COLO829 (cell line): ENCODE data around the gene MBD3.
"Not testable (repeated sequence)": the region's sequence is repeated elsewhere in the genome, so short reads cannot be mapped to it uniquely, and the experiment has no call there.

Experiments
- DNase-seq: peaks from one replicate; pipeline ENCODE4 v3.0.0; 2012; ENCODE audit warnings: low spot score

MBD3 gene

DNA sequence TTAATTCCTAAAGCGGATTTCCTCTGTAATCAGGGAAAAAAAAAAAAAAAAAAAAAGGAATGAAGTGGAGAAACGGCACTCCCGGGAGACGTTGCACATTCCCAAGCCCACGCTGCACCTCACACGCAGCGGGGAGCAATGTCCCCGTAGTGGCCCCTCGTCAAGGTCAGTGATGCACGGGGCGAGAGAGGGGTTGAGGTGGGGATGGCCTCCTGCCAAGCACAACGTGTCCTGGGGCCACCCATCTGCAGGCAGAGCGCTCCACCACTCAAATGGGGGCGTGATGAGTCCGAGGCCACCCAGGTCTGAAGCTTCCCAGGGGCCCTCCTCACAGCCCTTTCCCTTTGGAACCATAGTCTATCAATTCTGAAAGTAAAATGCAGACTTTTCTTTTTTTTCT lies 53.7 kb downstream of the MBD3 start:
- no peak for DNase-seq

DNA sequence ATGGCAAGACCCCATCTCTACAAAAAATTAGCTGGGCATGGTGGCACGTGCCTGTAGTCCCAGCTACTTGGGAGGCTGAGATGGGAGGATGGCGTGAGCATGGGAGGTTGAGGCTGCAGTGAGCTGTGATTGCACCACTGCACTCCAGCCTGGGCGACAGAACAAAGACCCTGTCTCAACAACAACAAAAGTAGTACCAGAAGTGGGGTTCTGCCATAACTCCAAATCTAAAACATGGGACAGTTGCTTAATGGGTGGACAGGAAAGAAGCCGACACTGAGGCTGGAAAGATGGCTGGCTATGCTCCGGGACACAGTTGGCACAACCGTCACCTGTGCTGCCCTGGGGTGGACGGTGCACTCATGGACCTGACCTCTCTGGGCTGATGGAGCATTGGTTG lies 57.0 kb downstream of the MBD3 start:
- not testable (repeated sequence) for DNase-seq

DNA sequence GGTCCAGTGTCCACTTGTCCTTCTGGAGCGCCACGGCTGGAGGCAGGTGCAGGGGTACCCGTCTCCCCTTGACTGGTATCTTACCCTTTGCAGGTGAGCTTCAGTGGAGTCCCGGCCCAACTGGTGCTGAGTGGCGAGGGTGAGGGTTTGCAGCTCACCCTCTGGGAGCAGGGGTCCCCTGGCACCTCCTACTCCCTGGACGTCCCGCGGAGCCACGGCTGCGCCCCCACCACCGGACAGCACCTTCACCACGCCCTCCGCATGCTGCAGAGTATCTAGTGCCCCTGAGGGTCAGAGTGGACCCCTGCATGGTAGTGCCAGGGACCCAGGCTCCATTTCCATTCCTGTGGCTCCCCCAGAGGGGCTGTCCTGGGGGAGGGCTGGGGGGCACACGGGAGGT lies 57.7 kb downstream of the MBD3 start:
- no peak for DNase-seq

DNA sequence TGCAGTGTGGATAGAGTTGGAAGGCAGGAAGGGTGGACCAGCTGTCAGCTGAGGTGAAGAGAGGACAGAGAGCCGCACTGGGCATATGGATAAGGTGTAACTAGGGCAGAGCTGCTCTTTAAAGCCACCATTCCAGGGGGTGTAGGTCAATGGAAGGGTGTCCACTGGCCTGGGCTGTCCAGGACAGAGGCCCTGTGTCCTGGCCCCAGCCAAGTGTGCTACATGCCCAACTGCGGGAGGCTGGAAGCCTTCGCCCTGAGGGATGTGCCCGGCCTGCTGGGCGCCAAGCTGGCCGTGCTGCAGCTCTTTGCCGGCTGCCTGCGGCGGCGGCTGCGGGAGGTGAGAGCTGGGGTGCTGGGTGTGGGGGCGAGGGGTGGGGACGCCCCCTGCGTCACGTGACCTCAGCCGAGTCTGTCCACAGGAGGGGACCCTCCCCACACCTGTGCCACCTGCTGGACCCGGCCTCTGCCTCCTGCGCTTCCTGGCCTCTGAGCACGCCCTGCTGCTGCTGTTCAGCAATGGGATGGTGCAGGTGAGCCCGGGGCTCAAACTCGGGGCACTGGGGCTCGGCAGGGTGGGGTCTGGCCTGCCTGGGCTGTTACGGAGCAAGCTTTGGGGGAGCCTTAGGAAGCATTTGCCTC lies 59.0 kb downstream of the MBD3 start:
- no peak for DNase-seq

DNA sequence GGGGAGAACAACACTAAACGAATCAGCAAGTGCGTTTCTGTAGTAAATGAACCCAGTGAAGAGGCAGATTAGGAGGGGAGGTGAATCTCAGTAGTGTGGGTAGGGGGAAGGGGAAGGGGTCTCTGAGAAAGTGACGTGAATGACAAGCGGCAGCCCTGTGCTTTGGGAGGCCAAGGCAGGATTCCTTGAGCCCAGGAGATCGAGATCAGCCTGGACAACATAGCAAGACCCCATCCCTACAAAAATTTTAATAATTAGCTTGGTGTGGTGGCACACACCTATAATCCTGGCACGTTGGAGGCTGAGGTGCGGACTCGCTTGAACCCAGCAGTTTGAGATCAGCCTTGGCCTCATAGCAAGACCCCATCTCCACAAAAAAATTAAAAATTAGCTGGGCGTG lies 60.7 kb downstream of the MBD3 start:
- DNase-seq = no peak

DNA sequence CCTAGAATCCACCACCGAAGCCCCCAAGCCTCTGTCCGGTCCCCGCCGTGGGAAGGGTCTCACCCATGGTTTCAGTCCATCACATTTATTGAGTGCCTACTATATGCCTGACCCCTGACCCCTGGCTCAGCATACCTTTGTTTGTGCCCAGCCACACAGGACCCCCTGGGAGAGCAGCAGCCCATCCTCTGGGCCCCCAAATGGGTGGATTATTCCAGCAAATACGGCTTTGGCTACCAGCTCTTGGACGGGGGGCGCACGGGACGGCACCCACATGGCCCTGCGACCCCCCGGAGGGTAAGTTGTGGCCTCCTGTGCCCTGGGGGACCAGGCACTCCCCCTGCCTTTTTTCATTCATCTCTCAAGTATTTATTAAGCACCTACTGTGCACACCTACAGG lies 61.1 kb downstream of the MBD3 start:
- DNase-seq = no peak

DNA sequence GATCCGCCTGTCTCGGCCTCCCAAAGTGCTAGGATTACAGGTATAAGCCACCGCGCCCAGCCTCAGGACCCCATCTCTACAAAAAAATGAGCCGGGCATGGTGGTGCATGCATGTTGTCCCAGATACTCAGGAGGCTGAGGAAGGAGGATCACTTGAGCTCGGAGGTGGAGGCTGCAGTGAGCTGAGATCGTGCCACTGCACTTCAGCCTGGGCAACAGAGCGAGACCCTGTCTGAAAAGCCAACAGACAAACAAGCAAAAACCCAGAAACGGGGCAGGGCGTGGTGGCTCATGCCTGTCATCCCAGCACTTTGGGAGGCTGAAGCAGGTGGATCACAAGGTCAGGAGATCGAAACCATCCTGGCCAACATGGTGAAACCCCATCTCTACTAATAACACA lies 61.8 kb downstream of the MBD3 start:
- not testable (repeated sequence) for DNase-seq

DNA sequence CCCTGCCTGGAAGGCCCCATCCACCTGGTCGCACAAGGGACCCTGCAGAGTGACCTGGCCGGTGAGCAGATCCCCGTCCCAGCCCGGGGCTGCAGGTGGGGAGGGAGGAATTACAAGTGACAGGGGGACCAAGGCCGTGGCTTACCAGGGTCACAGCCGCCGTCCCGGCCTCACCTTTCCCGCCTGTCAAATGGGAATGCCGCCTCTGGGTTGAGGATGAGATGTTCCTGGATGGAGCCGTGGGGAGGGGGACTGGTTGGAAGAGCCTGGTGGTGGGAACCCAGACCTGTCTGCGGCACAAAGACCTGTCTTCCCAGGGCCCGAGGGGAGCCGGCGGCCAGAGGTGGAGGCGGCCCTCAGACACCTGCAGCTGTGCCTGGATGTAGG lies 63.2 kb downstream of the MBD3 start:
- no peak for DNase-seq

DNA sequence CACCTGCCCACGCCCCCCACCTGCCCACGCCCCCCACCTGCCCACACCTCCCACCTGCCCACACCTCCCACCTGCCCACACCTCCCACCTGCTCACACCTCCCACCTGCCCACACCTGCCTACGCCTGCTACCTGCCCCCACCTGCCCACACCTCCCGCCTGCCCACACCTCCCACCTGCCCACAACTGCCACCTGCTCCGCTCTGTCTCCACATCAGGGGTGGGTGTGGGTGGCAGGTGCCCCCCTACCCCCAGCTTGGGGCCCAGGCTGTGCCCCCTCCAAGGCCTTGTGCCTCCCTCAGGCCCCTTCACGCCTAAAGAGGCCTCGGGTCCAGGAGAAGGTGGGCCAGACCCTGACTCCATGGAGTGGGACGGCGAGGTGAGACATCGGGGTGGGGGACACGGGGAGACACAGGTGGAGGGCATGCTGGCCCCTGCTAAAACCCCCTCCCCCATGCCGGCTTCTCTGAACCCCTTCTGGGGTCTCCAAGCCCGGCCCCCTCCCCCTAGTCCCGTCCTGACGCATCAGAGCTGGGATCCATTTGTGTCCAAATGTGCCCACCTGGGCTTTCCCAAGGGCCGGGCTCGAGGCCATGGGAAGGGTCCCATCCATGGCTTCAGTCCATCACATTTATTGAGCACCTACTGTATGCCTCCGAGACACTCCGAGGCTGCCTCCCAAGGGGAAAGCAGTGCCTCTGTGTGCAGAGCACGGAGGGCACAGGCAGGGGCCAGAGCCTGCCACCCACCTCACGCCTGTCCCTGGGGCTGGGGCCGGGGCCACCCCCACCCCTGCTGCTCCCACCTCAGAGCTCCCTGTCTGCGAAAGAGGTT lies 63.9 kb downstream of the MBD3 start:
- DNase-seq = no peak

DNA sequence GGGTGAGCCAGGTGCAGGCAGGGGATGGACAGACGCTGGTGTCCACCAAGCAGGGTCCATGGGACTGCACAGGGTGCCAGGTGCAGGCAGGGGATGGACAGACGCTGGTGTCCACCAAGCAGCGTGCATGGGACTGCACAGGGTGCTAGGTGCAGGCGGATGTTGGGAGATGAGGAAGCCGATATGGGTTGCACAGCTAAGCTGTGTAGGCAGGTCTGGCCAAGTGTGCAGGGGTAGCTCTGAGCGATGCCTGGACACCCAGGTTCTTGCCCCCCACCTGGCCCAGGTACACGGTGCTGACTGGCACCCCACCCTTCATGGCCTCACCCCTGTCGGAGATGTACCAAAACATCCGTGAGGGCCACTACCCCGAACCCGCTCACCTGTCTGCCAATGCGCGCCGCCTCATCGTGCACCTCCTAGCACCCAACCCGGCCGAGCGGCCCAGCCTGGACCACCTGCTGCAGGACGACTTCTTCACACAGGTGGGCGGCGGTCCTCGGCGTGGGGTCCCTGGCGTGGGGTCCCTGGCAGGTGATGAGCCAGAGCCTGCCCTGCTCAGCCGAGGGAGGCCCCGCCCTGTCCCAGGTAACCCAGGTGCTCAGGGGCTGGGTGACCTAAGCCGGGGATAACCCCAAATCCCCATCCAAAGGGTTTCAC lies 64.9 kb downstream of the MBD3 start:
- no peak for DNase-seq

DNA sequence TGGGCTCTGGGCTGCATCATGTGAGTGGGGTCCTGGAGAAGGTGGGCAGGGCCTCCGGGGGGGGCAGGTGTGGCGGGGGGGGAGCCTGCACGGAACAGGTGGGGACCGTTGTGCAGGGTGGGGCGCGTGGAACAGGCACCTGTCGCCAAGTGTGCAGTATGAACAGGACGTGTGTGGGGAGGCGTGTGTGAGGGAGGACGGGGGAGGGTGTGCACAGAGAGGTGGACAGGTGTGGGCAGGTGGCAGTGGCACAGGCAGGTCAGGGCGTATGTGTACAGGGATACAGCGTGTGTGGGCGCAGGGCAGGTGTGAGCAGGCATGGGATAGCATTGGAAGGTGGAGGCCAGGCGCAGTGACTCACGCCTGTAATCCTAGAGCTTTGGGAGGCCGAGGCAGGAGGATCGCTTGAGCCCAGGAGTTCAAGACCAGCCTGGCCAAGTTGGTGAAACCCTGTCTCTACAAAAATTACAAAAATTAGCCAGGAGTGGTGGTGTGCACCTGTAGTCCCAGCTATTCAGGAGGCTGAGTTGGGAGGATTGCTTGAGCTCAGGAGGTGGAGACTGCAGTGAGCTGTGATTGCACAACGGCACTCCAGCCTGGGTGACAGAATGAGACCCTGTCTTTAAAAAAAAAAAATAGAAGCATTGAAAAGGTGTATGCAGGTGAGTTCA lies 65.6 kb downstream of the MBD3 start:
- DNase-seq = no peak

DNA sequence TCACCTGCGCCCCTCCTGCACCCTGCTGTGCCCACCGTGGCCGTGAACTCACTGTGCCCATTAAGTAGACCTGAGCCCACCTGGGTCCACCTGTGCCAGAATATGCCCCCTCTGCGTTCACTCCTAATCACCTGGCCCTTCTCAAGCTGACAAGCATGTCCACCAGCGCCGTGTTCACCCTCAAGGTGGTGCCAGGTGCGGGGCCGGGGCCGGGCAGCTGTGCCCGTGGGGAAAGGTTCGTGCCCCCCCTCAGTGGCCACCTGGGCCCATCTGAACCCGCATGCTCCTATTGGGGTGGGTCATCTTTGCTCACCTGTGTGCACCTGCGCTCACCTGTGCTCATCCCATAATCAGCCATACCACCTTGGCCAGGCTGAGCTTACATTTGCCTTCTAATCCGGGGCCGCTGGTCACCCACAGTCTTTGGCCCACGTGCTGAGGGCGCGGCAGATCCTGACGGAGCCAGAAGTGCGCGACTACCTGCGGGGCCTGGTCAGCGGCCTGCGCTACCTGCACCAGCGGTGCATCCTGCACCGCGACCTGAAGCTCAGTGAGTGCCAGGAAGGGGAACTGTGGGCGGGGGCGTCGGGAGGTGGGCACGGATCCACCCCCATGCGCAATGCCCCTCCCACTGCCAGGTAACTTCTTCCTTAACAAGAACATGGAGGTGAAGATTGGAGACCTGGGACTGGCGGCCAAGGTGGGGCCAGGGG lies 66.4 kb downstream of the MBD3 start:
- DNase-seq = no peak

DNA sequence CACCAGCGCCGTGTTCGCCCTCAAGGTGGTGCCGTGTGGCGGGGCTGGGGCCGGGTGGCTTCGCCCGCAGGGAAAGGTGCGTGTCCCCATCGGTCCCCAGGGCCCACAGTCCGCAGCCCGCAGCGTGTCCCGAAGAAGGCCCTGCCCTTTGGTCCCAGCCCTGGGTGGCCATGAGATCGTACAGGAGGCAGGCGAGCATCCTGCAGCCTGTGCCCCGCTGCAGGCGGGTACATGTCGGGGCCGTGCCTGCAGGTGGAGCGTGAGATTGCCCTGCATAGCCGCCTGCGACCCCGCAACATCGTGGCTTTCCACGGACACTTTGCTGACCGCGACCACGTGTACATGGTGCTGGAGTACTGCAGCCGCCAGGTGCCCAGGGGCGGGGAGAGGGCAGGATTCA lies 67.3 kb downstream of the MBD3 start:
- no peak for DNase-seq

DNA sequence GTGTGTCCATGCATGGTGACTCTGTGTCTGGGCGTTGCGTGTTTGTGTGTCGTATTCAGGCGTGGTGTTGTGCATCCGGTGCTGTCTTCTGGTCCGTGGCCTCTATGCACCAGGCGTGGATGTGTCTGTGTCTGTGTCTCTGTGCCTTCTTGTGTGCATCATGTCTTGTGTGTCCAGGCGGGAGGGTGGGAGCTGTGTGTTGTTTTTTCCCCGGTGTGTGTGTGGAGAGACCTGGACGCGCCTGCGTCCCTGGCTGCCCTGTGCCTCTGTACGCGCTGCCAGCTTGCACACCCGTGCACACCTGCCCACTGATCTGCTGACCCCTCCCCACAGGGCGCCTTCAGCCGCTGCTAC lies 67.7 kb downstream of the MBD3 start:
- no peak for DNase-seq

DNA sequence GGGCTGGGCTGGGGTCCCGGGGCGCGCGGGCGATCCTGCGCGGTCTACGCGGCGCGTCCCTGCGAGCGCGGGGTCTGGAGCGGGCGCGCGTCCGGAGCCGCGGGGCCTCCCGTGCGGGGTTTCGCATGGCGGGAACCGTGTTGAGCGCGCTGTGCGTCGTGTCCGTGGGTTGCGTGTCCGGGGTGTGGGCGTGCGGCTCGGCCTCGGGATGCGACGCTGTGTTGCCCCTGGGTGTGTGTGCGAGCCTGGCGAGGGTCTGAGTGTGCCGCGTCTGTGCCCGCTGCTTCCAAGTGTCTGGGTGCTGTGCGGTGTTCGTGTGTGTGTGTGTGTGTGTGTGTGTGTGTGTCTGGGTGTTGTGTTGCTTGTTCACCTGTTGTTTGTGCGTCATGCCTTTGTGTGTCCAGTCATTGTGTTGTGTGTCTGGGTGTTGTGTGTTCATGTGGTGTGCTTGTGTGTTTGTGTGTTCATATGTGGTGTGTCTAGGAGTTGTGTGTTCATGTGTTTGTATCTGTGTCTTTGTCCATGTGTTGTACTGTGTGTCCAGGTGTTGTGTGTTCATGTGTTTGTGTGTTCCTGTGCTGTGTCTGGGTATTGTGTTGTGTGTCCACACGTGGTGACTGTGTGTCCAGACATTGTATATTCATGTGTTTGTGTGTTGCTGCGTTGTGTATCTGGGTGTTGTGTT lies 68.2 kb downstream of the MBD3 start:
- no peak for DNase-seq
